CD14-positive monocyte (primary cell): ENCODE data around the gene FUT8. TPM values are rescaled to one million over a fixed set of nuclear protein-coding genes. Genes with fewer than 3 reads are reported as not detected.

Experiments used
- DNase-seq, 3 donors: peaks; one replicate each; pipeline ENCODE4 v3.0.0-alpha.2; 2011 to 2022
- H2AFZ ChIP-seq: 2 replicates; pipeline ENCODE4 v1.6.0; 2012; ENCODE audit warnings: mild to moderate bottlenecking, low read depth, low read length, inconsistent platforms; ENCODE audit not compliant: insufficient read depth, poor library complexity, severe bottlenecking
- H3K27ac ChIP-seq, 2 donors: 1 replicate in 1 of 2; 2 replicates in 1 of 2; pipeline ENCODE4 v1.5.1; 2012 to 2013; ENCODE audit warnings: low read length in 2 of 2, control low read depth in 1 of 2, inconsistent platforms in 1 of 2, low read depth in 1 of 2, mild to moderate bottlenecking in 1 of 2
- H3K27me3 ChIP-seq, 2 donors: one replicate each; pipeline versions ENCODE4 v1.6.0 to v1.6.1; 2011 to 2013; ENCODE audit warnings: low read length in 2 of 2; ENCODE audit not compliant: control insufficient read depth in 2 of 2, insufficient read depth in 2 of 2
- H3K36me3 ChIP-seq, 2 donors: replicated peaks in 1 of 2; 1 replicate in 1 of 2; 2 replicates in 1 of 2; pipeline versions ENCODE4 v1.5.1 to v1.6.1; 2012 to 2013; ENCODE audit warnings: low read length in 2 of 2, control low read depth in 1 of 2, inconsistent platforms in 1 of 2, mild to moderate bottlenecking in 1 of 2; ENCODE audit not compliant: insufficient read depth in 2 of 2, control insufficient read depth in 1 of 2
- H3K4me1 ChIP-seq, 2 donors: 1 replicate in 1 of 2; 2 replicates in 1 of 2; pipeline versions ENCODE4 v1.5.1 to v1.6.1; 2012 to 2013; ENCODE audit warnings: low read length in 2 of 2, control low read depth in 1 of 2, inconsistent platforms in 1 of 2, mild to moderate bottlenecking in 1 of 2, moderate library complexity in 1 of 2; ENCODE audit not compliant: insufficient read depth in 2 of 2, control insufficient read depth in 1 of 2
- H3K4me2 ChIP-seq: replicated peaks from 2 replicates; pipeline ENCODE3; 2012; ENCODE audit warnings: low read length, moderate library complexity, mild to moderate bottlenecking; ENCODE audit not compliant: poor library complexity, severe bottlenecking; ENCODE audit errors: extremely low read depth
- H3K4me3 ChIP-seq, 3 experiments: fragments of 200-600 bp in 1 of 3; sonication (generic) in 1 of 3; replicated peaks in 1 of 3; 1 replicate in 2 of 3; 2 replicates in 1 of 3; pipeline ENCODE4 v1.5.1; 2011 to 2013; ENCODE audit warnings: low read length in 3 of 3, mild to moderate bottlenecking in 3 of 3, control low read depth in 2 of 3, low read depth in 2 of 3, inconsistent platforms in 1 of 3, moderate library complexity in 1 of 3
- H3K79me2 ChIP-seq: 2 replicates; pipeline ENCODE4 v1.6.0; 2012; ENCODE audit warnings: mild to moderate bottlenecking, control low read depth, inconsistent platforms, low read length, moderate library complexity; ENCODE audit not compliant: insufficient read depth
- H3K9ac ChIP-seq: 2 replicates; pipeline ENCODE4 v1.6.0; 2017; ENCODE audit warnings: low read length, mild to moderate bottlenecking; ENCODE audit not compliant: insufficient read depth, poor library complexity, severe bottlenecking
- H3K9me3 ChIP-seq, 2 donors: replicated peaks in 1 of 2; 1 replicate in 1 of 2; 2 replicates in 1 of 2; pipeline versions ENCODE4 v1.5.1 to v1.6.1; 2012 to 2013; ENCODE audit warnings: low read length in 2 of 2, control low read depth in 1 of 2; ENCODE audit not compliant: control insufficient read depth in 1 of 2, insufficient read depth in 1 of 2
- H4K20me1 ChIP-seq: 2 replicates; pipeline ENCODE4 v1.6.0; 2012; ENCODE audit warnings: mild to moderate bottlenecking, low read length, control low read depth, moderate library complexity; ENCODE audit not compliant: insufficient read depth
- H3K27ac Mint-ChIP-seq, 7 donors: one replicate each; pipeline ENCODE4 v1.8.0; 2020; ENCODE audit warnings: mild to moderate bottlenecking in 7 of 7, mixed read lengths in 7 of 7, moderate library complexity in 6 of 7, inconsistent platforms in 2 of 7
- H3K27me3 Mint-ChIP-seq, 3 donors: one replicate each; pipeline ENCODE4 v1.8.0; 2021 to 2022; ENCODE audit warnings: low read depth in 3 of 3, mild to moderate bottlenecking in 3 of 3, mixed read lengths in 3 of 3, moderate library complexity in 3 of 3, inconsistent platforms in 1 of 3
- H3K36me3 Mint-ChIP-seq, 2 donors: one replicate each; pipeline ENCODE4 v1.8.0; 2020; ENCODE audit warnings: mixed read lengths in 2 of 2, inconsistent platforms in 1 of 2, mild to moderate bottlenecking in 1 of 2
- H3K4me1 Mint-ChIP-seq: one replicate; pipeline ENCODE4 v1.8.0; 2020; ENCODE audit warnings: mild to moderate bottlenecking, mixed read lengths
- H3K4me3 Mint-ChIP-seq, 2 donors: one replicate each; pipeline ENCODE4 v1.8.0; 2020; ENCODE audit warnings: mild to moderate bottlenecking in 2 of 2, mixed read lengths in 2 of 2, moderate library complexity in 1 of 2
- H3K9me3 Mint-ChIP-seq, 7 donors: one replicate each; pipeline ENCODE4 v1.8.0; 2020 to 2022; ENCODE audit warnings: mixed read lengths in 7 of 7, mild to moderate bottlenecking in 6 of 7, moderate library complexity in 6 of 7, inconsistent platforms in 2 of 7
- CTCF ChIP-seq: fragments of 200-600 bp; IDR thresholded peaks from one replicate; pipeline ENCODE4 v1.8.0; 2022; ENCODE audit warnings: antibody characterized with exemption, mild to moderate bottlenecking
- WGBS: methylation state at CpG from one replicate; pipeline ENCODE4 v1.1.5; 2013; ENCODE audit warnings: missing lambda C conversion rate; ENCODE audit not compliant: insufficient coverage; 5-methylcytosine and 5-hydroxymethylcytosine counted together
- intact Hi-C, 2 donors: fragments of 100-400 bp; cut with micrococcal nuclease; formaldehyde crosslinking; loops; one replicate each; pipeline versions ENCODE4 v1.15.0 to v1.15.1; 2023
- polyA plus RNA-seq, 3 donors: library from polyadenylated mRNA; depleted of rRNA in 1 of 3; unstranded in 2 of 3; stranded (reverse) in 1 of 3; fragments of 300-500 nt in 2 of 3; fragments of >200 nt in 1 of 3; fragmentation: Illumina TruSeq in 2 of 3; gene quantifications; 1 replicate in 2 of 3; 2 replicates in 1 of 3; pipeline ENCODE4 v1.2.3, GENCODE V29; 2012 to 2021

The FUT8 gene
- polyA plus RNA-seq, 3 donors, result 1.6 to 5.1 (median 5.0) TPM

- H3K27me3 ChIP-seq, result no peaks in the 10 kb centered on the region
- no peak overlapping the region for H2AFZ ChIP-seq
- no peaks in the 10 kb centered on the region for H3K9me3 Mint-ChIP-seq
- H3K79me2 ChIP-seq, result no peaks in the 10 kb centered on the region
- H3K27me3 Mint-ChIP-seq, result no peaks in the 10 kb centered on the region
- no peak overlapping the region for H3K4me3 ChIP-seq
- H3K9me3 ChIP-seq, result no peaks in the 10 kb centered on the region
- intact Hi-C loops, result no loop called here
- peak overlapping the region in 1 of 7 donors; percentile 72 for H3K27ac Mint-ChIP-seq
- no peaks in the 10 kb centered on the region for H3K36me3 ChIP-seq
- no peak for TF ChIP-seq CTCF
- H3K9ac ChIP-seq, result no peak overlapping the region
- H3K4me1 ChIP-seq, result no peaks in the 10 kb centered on the region
- WGBS, result 63% methylated on average over 1 of the region's 1 CpG
- no peak overlapping the region for H3K4me3 Mint-ChIP-seq
- H4K20me1 ChIP-seq, result no peaks in the 10 kb centered on the region
- no peaks in the 10 kb centered on the region for H3K4me1 Mint-ChIP-seq
- DNase-seq, result no peak
- no peaks in the 10 kb centered on the region for H3K36me3 Mint-ChIP-seq
- H3K27ac ChIP-seq, result no peak overlapping the region
- H3K4me2 ChIP-seq, result no peak overlapping the region
These were observed 338.4 kb downstream of the FUT8 start for GRCh38 chr14:65750906-65751305.

GRCh38 chr14:65751510-65751909 lies 339.0 kb downstream of the FUT8 start:
- H3K27me3 Mint-ChIP-seq, result no peaks in the 10 kb centered on the region
- 67% methylated on average over 1 of the region's 3 CpGs for WGBS
- no peak overlapping the region for H2AFZ ChIP-seq
- H3K79me2 ChIP-seq, result no peaks in the 10 kb centered on the region
- no peak overlapping the region for H3K4me3 ChIP-seq
- H3K4me1 ChIP-seq, result no peaks in the 10 kb centered on the region
- no peak overlapping the region for H3K4me2 ChIP-seq
- no peaks in the 10 kb centered on the region for H3K4me1 Mint-ChIP-seq
- no peak overlapping the region for H3K27ac ChIP-seq
- intact Hi-C loops, result no loop called here
- H3K36me3 Mint-ChIP-seq, result no peaks in the 10 kb centered on the region
- no peak for TF ChIP-seq CTCF
- H3K27me3 ChIP-seq, result no peaks in the 10 kb centered on the region
- no peak overlapping the region for H3K9ac ChIP-seq
- no peaks in the 10 kb centered on the region for H3K9me3 Mint-ChIP-seq
- no peak overlapping the region for H3K4me3 Mint-ChIP-seq
- H3K27ac Mint-ChIP-seq, result no peak overlapping the region
- DNase-seq, result no peak
- no peaks in the 10 kb centered on the region for H3K36me3 ChIP-seq
- H3K9me3 ChIP-seq, result no peaks in the 10 kb centered on the region
- H4K20me1 ChIP-seq, result no peaks in the 10 kb centered on the region
